GM23338 (cell line): ENCODE measurements around the gene NDUFV1. TPM values are rescaled to one million over a fixed set of nuclear protein-coding genes. Genes with fewer than 3 reads are reported as not detected.

Experiments used
- ATAC-seq: fragments of 200-7000 bp; cut with Tn5 transposase; 3 replicates; pipeline ENCODE4 v1.9.1; 2020
- DNase-seq: peaks from one replicate; pipeline ENCODE4 v3.0.0-alpha.2; 2015; ENCODE audit warnings: low spot score
- H2AFZ ChIP-seq: fragments of 200-600 bp; sonication (generic); 2 replicates; pipeline ENCODE4 v1.8.0; 2016; ENCODE audit warnings: antibody characterized with exemption, mild to moderate bottlenecking, moderate library complexity
- H3F3A ChIP-seq: fragments of 200-600 bp; sonication (generic); replicated peaks from 2 replicates; pipeline ENCODE4 v1.8.0; 2017; ENCODE audit warnings: antibody characterized with exemption, mixed run types, low read depth
- H3K27ac ChIP-seq: fragments of 200-600 bp; sonication (generic); 2 replicates; pipeline ENCODE4 v1.6.1; 2016; ENCODE audit warnings: low read depth
- H3K27me3 ChIP-seq: fragments of 200-600 bp; sonication (generic); 2 replicates; pipeline ENCODE4 v1.8.0; 2016; ENCODE audit warnings: mild to moderate bottlenecking, mixed run types, moderate library complexity; ENCODE audit not compliant: insufficient read depth
- H3K36me3 ChIP-seq: fragments of 200-600 bp; sonication (generic); 2 replicates; pipeline ENCODE4 v1.8.0; 2016; ENCODE audit warnings: mild to moderate bottlenecking; ENCODE audit not compliant: insufficient read depth
- H3K4me1 ChIP-seq: fragments of 200-600 bp; sonication (generic); 2 replicates; pipeline ENCODE4 v1.8.0; 2016; ENCODE audit warnings: mild to moderate bottlenecking, moderate library complexity; ENCODE audit not compliant: insufficient read depth
- H3K4me2 ChIP-seq: fragments of 200-600 bp; sonication (generic); 2 replicates; pipeline ENCODE4 v1.7.1; 2017; ENCODE audit warnings: mixed run types
- H3K4me3 ChIP-seq: fragments of 200-600 bp; sonication (generic); 2 replicates; pipeline ENCODE4 v1.6.1; 2016; ENCODE audit warnings: mixed run types
- H3K79me2 ChIP-seq: fragments of 200-600 bp; sonication (generic); replicated peaks from 2 replicates; pipeline ENCODE4 v1.8.0; 2017; ENCODE audit warnings: mild to moderate bottlenecking; ENCODE audit not compliant: insufficient read depth
- H3K9me2 ChIP-seq: fragments of 200-600 bp; sonication (generic); 2 replicates; pipeline ENCODE4 v1.8.0; 2017; ENCODE audit not compliant: insufficient read depth
- H4K20me1 ChIP-seq: fragments of 200-600 bp; sonication (generic); replicated peaks from 2 replicates; pipeline ENCODE4 v1.8.0; 2017; ENCODE audit warnings: mild to moderate bottlenecking; ENCODE audit not compliant: insufficient read depth
- H3K27ac Mint-ChIP-seq: 2 replicates; pipeline ENCODE4 v1.8.0; 2020; ENCODE audit warnings: inconsistent platforms, mild to moderate bottlenecking, moderate library complexity, mixed read lengths
- H3K27me3 Mint-ChIP-seq: 3 replicates; pipeline ENCODE4 v1.8.0; 2022; ENCODE audit warnings: low read depth, mild to moderate bottlenecking, moderate library complexity, mixed read lengths, inconsistent platforms; ENCODE audit not compliant: insufficient read depth, poor library complexity
- H3K36me3 Mint-ChIP-seq: 3 replicates; pipeline ENCODE4 v1.8.0; 2021; ENCODE audit warnings: low read depth, mild to moderate bottlenecking, inconsistent platforms, moderate library complexity, mixed read lengths
- H3K4me1 Mint-ChIP-seq: 3 replicates; pipeline ENCODE4 v1.8.0; 2020; ENCODE audit warnings: mild to moderate bottlenecking, inconsistent platforms, mixed read lengths
- H3K4me3 Mint-ChIP-seq: 3 replicates; pipeline ENCODE4 v1.8.0; 2021; ENCODE audit warnings: moderate library complexity, mild to moderate bottlenecking, inconsistent platforms, mixed read lengths
- H3K9me3 Mint-ChIP-seq: 3 replicates; pipeline ENCODE4 v1.8.0; 2020; ENCODE audit warnings: moderate library complexity, mild to moderate bottlenecking, inconsistent platforms, mixed read lengths
- CREB1 ChIP-seq: fragments of 250-450 bp; sonication (Bioruptor Pico); IDR thresholded peaks from 2 replicates; pipeline ENCODE4 v1.5.0; 2020; ENCODE audit warnings: low read depth, mild to moderate bottlenecking, moderate library complexity
- CTCF ChIP-seq, 2 experiments: fragments of 200-600 bp in 1 of 2; sonication (generic) in 1 of 2; conservative IDR thresholded peaks; 2 replicates each; pipeline versions ENCODE4 v1.5.1 to v1.6.1; 2016 to 2017; ENCODE audit warnings: antibody characterized with exemption in 2 of 2, low read depth in 2 of 2, mild to moderate bottlenecking in 2 of 2, moderate library complexity in 1 of 2
- EZH2 ChIP-seq: fragments of 200-600 bp; sonication (generic); IDR thresholded peaks from one replicate; pipeline ENCODE4 v1.8.0; 2017; ENCODE audit warnings: antibody characterized with exemption, mild to moderate bottlenecking, low read depth; ENCODE audit not compliant: unreplicated experiment
- EZH2phosphoT487 ChIP-seq: fragments of 200-600 bp; sonication (generic); IDR thresholded peaks from one replicate; pipeline ENCODE4 v1.8.1; 2018; ENCODE audit warnings: antibody characterized with exemption; ENCODE audit not compliant: unreplicated experiment
- JUNB ChIP-seq: IDR thresholded peaks from one replicate; pipeline ENCODE4 v1.6.1; 2016; ENCODE audit warnings: antibody characterized with exemption; ENCODE audit not compliant: unreplicated experiment
- POLR2AphosphoS5 ChIP-seq: IDR thresholded peaks from 2 replicates; pipeline ENCODE4 v1.6.1; 2016; ENCODE audit warnings: antibody characterized with exemption, low read depth
- STAT1 ChIP-seq: IDR thresholded peaks from one replicate; pipeline ENCODE4 v1.6.1; 2016; ENCODE audit warnings: antibody characterized with exemption; ENCODE audit not compliant: unreplicated experiment
- ZNF114 ChIP-seq: fragments of 250-450 bp; sonication (Bioruptor Pico); IDR thresholded peaks from 2 replicates; pipeline ENCODE4 v1.5.0; 2020; ENCODE audit warnings: mild to moderate bottlenecking, moderate library complexity
- ZNF462 ChIP-seq: fragments of 250-450 bp; sonication (Bioruptor Pico); IDR thresholded peaks from 2 replicates; pipeline ENCODE4 v1.5.0; 2020; ENCODE audit warnings: mild to moderate bottlenecking, moderate library complexity
- polyA plus RNA-seq: library from polyadenylated mRNA; unstranded; fragments of >200 nt; fragmentation: Nextera tagmentation; extraction: Ambion mirVana; gene quantifications from 2 replicates; pipeline ENCODE4 v1.2.1, GENCODE V29; 2016
- total RNA-seq: library from RNA; depleted of rRNA; stranded (reverse); fragments of >200 nt; shearing (Covaris generic); gene quantifications from 2 replicates; pipeline ENCODE4 v1.2.3, GENCODE V29; 2014

NDUFV1 gene
- total and polyA plus RNA-seq, 2 experiments from 2014 or later, result 104 to 241 TPM

GRCh38 chr11:67604815-67605214 is 1.9 kb upstream of the NDUFV1 start (continued):
- TF ChIP-seq POLR2AphosphoS5 (no peak), ZNF462 (CRISPR knock-in tag) (no peak), ZNF114 (CRISPR knock-in tag) (no peak), EZH2 (no peak), EZH2phosphoT487 (no peak), STAT1 (no peak), CREB1 (CRISPR knock-in tag) (no peak)

GRCh38 chr11:67605231-67606011 is 1.3 kb upstream of the NDUFV1 start:
- Histone ChIP-seq H3K4me1 (peaks cover 27% of the 10 kb centered on the region), H3K9me2 (no peaks in the 10 kb centered on the region), H3K4me2 (peak overlapping the region; percentile 93), H3K4me3 (no peak overlapping the region), H3K36me3 (no peaks in the 10 kb centered on the region), H2AFZ (no peak overlapping the region), H3K79me2 (peaks cover 9% of the 10 kb centered on the region; the same call in 1 of the 2 replicates), H3K27ac (no peak overlapping the region), H3F3A (0 out of 2 replicates have a peak, but pooled peaks cover 6% of the 10 kb centered on the region), H3K27me3 (no peaks in the 10 kb centered on the region), H4K20me1 (no peaks in the 10 kb centered on the region)
- ATAC-seq (peak; percentile 33), DNase-seq (no peak)
- Mint-ChIP-seq H3K4me1 (peaks cover 21% of the 10 kb centered on the region), H3K36me3 (peaks cover 18% of the 10 kb centered on the region), H3K4me3 (peak overlapping the region; percentile 91), H3K27ac (no peak overlapping the region), H3K9me3 (peaks cover 4% of the 10 kb centered on the region; the same call in 2 of the 3 replicates), H3K27me3 (peaks cover 1% of the 10 kb centered on the region)
- TF ChIP-seq STAT1, result no peak
- no peak for TF ChIP-seq JUNB
- TF ChIP-seq ZNF114 (CRISPR knock-in tag), result no peak
- TF ChIP-seq CREB1 (CRISPR knock-in tag), result no peak
- no peak for TF ChIP-seq EZH2
- no peak for TF ChIP-seq CTCF (conservative IDR thresholded peaks at IDR 0.05; ENCODE audit: low read depth in 2 of 2)
